Stimulated activated effector memory CD8-positive, alpha-beta T cell treated with anti-CD3 and anti-CD28 coated beads, Interleukin-12 subunit alpha, Interleukin-12 subunit beta, amount 100 ng/mL, for 72 hours (primary cell): ENCODE measurements around the gene RPL37A.

Experiments used
- ATAC-seq: fragments of 150-1000 bp; cut with Tn5 transposase; 2 replicates; pipeline ENCODE4 v1.10.0; 2021
- DNase-seq, 2 donors: peaks; one replicate each; pipeline ENCODE4 v3.0.0; 2021 to 2022; ENCODE audit warnings: low spot score in 2 of 2
- H3K27ac Mint-ChIP-seq: one replicate; pipeline ENCODE4 v1.8.0; 2022; ENCODE audit warnings: mild to moderate bottlenecking, mixed read lengths
- H3K36me3 Mint-ChIP-seq: one replicate; pipeline ENCODE4 v1.8.0; 2022; ENCODE audit warnings: mild to moderate bottlenecking, mixed read lengths
- H3K4me1 Mint-ChIP-seq: one replicate; pipeline ENCODE4 v1.8.0; 2022; ENCODE audit warnings: mixed read lengths
- H3K4me3 Mint-ChIP-seq: one replicate; pipeline ENCODE4 v1.8.0; 2022; ENCODE audit warnings: mild to moderate bottlenecking, mixed read lengths
- H3K9me3 Mint-ChIP-seq: one replicate; pipeline ENCODE4 v1.8.0; 2022; ENCODE audit warnings: mixed read lengths

Gene RPL37A

DNA sequence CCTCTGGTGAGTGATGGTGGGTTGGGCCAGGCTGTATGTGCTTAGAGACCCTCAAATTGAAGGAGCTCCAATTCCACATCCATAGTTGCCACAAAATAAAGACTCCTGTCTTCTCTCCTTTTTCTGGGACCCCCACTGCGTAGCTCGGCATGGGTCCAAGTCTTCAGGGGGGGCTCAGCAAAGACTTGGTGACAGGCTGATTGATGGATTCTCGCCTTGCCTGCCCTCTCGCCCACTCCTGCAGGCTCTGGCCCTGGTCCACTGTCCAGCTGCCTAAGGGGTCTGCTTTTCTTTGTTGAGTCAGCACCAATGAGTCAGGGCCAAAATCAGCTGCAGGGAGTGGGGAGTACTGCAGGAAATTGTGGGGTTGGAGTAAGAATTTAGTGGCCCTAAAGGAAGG lies 21.5 kb downstream of the RPL37A start:
- Mint-ChIP-seq H3K9me3 (no peaks in the 10 kb centered on the region), H3K36me3 (no peaks in the 10 kb centered on the region), H3K4me3 (no peak overlapping the region), H3K4me1 (no peaks in the 10 kb centered on the region), H3K27ac (no peak overlapping the region)
- no peak for ATAC-seq
- no peak for DNase-seq

DNA sequence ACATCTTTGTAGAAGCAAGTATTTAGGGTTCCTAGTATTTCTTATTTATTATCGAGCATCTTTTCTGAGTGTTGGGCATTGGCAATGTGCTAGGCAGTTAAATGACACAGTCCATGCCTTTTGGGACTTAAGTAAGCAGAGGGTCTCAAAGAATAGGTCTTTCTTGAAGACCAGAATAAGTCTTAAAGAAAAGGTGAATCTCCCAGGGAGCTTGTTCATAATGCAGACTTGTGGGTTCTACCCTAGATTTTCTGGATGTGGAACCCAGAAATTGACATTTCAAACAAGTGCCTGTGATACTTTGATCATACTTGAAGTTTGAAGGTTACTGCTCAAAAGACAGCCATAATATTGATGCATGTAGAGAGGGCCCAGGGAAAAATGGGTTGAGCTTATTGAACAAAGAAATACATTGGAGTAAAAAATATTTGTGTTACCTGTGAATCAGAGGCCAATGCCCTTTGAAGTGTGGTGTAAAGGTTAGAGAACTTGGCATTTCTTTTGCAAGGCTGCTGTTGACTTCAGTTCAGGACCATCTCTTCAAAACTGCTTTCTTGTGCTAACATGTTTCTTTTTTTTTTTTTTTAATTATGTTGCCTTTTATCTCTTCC lies 24.4 kb downstream of the RPL37A start:
- Mint-ChIP-seq H3K4me3 (no peak overlapping the region), H3K36me3 (no peaks in the 10 kb centered on the region), H3K4me1 (no peaks in the 10 kb centered on the region), H3K27ac (no peak overlapping the region), H3K9me3 (no peaks in the 10 kb centered on the region)
- no peak for ATAC-seq
- no peak for DNase-seq

DNA sequence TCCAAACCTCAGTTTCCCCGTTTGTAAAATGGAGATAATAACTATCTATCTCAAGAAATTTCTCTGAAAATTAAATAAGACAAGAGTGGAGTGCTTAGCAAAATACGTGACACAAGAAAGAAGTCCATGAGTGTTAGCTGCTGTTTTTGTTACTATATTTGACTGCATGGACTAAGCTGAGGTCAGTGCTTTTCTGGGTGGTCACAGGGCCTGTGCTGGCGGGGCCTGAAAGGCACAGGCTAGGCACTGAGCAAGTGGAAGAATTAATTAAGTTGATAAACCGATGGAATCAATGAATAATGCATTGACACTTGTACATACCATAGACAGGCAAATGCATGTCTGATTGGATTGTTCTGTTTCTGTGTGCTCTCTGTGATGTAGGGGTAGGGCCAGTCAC lies 27.3 kb downstream of the RPL37A start:
- Mint-ChIP-seq H3K4me3 (no peak overlapping the region), H3K9me3 (no peaks in the 10 kb centered on the region), H3K27ac (no peak overlapping the region), H3K36me3 (no peaks in the 10 kb centered on the region), H3K4me1 (no peaks in the 10 kb centered on the region)
- no peak for ATAC-seq
- no peak for DNase-seq

DNA sequence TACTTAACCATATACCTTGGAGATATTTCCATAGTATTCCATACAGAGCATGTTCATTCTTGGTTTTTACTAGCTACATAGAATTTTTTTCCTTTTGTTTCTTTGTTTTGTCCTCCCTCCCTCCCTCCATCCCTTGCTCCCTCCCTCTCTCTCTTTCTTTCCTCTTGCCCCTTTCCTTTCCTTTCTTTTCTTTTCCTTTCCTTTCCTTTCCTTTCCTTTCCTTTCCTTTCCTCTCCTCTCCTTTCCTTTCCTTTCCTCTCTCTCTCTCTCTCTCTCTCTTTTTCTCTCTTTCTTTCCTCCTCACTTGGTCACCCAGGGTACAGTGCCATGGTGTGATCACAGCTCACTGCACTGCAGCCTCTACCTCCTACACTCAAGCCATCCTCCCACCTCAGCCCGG lies 28.3 kb downstream of the RPL37A start:
- no peak overlapping the region for H3K27ac Mint-ChIP-seq
- no peaks in the 10 kb centered on the region for H3K36me3 Mint-ChIP-seq

DNA sequence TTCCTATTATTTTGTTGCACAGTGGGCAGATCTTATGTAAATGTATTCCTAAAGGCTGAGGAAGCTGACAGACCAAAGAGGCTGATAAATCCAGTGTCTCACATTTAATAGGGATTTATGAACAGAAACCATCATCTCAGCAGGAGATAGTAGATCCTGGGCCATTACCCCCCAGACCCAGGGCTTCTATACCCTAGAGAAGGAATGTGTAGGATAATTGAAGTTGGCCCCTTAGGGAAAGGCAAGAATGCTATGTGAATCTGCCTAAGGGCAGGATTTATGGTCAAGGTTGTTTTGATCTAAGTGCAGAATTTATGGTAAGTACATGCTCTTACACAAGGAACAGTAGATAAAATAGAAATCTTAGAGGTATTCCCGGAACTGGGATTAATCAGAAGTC lies 29.0 kb downstream of the RPL37A start:
- Mint-ChIP-seq H3K4me3 (no peak overlapping the region), H3K4me1 (no peaks in the 10 kb centered on the region), H3K36me3 (no peaks in the 10 kb centered on the region), H3K9me3 (no peaks in the 10 kb centered on the region), H3K27ac (no peak overlapping the region)
- DNase-seq = no peak
- no peak for ATAC-seq

More for the DNA sequence above, 28.3 kb downstream of the RPL37A start:
- H3K4me3 Mint-ChIP-seq = no peak overlapping the region
- H3K9me3 Mint-ChIP-seq = no peaks in the 10 kb centered on the region
- no peak for ATAC-seq
- H3K4me1 Mint-ChIP-seq = no peaks in the 10 kb centered on the region
- DNase-seq = no peak

DNA sequence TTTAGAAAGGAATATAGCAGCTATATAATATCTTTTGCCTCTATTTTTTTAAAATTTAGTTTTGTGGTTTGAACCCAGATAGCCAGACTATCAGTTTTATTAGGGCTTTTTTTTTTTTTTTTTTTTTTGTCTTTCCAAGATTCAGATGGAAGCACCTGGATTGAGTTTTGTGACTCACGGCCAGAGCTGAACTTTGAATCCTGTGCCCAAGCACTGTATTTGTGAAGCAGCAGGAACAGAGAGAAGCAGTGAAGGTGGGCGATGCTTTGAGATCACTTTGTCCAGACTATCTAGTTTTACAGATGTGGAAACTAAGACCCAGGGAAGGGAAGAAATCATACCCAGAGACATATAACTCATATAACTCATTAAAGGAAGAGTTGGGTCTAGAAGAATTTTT lies 33.9 kb downstream of the RPL37A start:
- Mint-ChIP-seq H3K4me1 (no peaks in the 10 kb centered on the region), H3K9me3 (no peaks in the 10 kb centered on the region), H3K27ac (no peak overlapping the region), H3K36me3 (no peaks in the 10 kb centered on the region), H3K4me3 (no peak overlapping the region)
- ATAC-seq (no peak), DNase-seq (no peak)

DNA sequence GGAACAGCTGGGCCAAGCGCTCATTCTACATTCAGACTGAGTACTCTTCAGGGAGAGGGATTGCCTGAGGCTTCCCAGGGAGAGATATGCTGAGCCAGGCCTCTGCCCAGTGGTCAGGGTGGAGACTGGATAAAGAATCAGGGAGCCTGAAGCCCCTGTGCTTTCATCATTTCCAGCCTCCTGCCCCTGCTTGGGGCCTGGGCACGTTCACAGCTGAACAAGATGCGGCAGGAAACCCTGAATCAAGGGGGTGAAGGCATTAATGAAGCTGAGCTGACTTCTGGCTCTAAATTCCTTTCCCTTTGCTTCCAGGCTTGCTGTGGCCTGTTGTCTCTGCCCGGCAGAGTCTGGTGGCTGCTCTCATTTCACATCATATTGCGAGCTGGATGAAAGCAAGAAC lies 35.0 kb downstream of the RPL37A start:
- Mint-ChIP-seq H3K9me3 (no peaks in the 10 kb centered on the region), H3K4me3 (no peak overlapping the region), H3K36me3 (no peaks in the 10 kb centered on the region), H3K27ac (no peak overlapping the region), H3K4me1 (no peaks in the 10 kb centered on the region)
- no peak for DNase-seq
- ATAC-seq = no peak

DNA sequence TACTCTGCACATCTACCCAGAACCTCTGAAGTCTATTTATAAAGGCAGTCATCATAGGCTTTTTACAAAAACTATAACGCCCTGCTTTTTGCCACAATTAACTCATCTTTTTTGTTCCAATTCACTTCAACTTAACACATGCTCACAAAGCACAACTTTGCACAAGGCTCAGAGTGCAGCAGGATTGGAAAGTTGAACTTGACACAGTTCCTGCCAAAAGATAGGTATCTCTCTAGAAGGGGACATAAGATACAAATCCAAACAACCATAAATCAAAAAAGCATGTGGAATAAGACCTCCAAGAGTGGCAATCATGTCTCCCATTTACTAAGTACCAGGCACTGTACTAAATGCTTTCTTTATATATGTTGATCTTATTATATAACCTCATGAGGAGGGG lies 36.2 kb downstream of the RPL37A start:
- Mint-ChIP-seq H3K9me3 (no peaks in the 10 kb centered on the region), H3K36me3 (no peaks in the 10 kb centered on the region), H3K4me1 (peaks cover under 1% of the 10 kb centered on the region), H3K27ac (no peak overlapping the region), H3K4me3 (no peak overlapping the region)
- no peak for DNase-seq
- ATAC-seq = no peak

DNA sequence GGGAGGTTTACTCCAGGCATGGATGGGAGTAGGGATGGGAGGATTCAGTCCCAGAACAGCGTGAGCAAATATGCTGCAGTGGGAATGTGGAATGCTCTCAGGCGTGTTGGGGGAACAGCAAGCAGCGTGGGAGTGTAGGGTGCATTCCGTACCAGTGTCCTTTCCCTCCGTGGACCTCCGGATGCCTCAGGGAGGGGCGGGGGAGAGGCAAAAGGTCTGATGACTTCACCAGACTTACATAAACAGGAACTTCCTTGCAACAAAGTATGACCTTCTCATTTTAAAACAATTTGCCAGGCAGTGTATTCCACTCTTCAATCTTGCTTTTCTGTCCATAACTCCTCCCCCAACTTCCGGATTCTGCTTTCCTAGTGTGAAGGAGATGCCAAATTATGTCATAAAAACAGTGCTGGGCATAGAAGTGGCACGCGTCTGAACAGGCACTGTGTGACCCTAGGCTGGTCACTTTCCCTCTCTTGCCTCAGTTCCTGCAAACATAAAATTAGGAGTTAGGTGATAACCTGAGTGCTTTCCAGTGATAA lies 36.9 kb downstream of the RPL37A start:
- DNase-seq = no peak
- no peak for ATAC-seq
- no peak overlapping the region for H3K4me3 Mint-ChIP-seq
- H3K9me3 Mint-ChIP-seq = no peaks in the 10 kb centered on the region
- H3K36me3 Mint-ChIP-seq = no peaks in the 10 kb centered on the region
- H3K27ac Mint-ChIP-seq = no peak overlapping the region
- peaks cover 6% of the 10 kb centered on the region for H3K4me1 Mint-ChIP-seq

DNA sequence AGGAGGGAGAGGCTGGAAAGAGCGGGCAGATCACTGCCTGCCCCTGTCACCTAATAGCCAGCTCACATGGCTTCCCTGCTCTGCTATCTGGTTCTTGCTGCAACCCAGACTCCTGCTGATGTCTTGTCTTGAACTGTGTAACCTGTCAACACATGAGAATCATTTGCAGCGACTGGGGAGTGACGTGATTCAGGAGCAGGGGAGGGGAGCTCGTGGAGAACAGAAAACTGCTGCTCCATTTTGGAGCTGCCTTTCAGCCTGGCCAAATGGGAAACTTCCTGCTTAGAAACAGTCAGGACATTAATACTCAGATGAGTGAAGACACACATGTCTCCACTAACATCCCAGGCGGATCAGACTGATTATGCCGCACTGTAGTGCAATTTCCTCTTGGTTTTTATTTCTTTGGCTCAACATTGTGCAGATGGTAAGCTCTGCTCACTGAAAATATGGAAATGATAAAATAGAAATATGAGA lies 38.1 kb downstream of the RPL37A start:
- no peak for DNase-seq
- ATAC-seq = no peak
- H3K27ac Mint-ChIP-seq = no peak overlapping the region
- H3K4me1 Mint-ChIP-seq = peaks cover 6% of the 10 kb centered on the region
- H3K36me3 Mint-ChIP-seq = no peaks in the 10 kb centered on the region
- H3K9me3 Mint-ChIP-seq = no peaks in the 10 kb centered on the region
- H3K4me3 Mint-ChIP-seq = no peak overlapping the region

DNA sequence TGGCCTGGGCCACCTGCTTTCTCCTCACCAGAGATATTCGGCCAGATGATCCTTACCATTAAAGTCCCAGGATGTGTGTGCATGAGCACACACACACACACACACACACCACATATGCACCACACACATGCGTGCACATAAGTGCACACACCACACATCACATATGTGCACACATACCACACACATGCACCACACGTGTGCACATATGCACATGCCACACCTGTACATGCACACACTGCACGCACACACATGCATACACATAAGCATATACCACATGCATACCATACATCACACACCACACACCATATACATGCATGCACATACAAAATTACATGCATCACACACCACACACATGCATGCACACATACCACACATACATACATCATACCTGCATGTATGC lies 38.7 kb downstream of the RPL37A start:
- Mint-ChIP-seq H3K4me1 (peaks cover 6% of the 10 kb centered on the region), H3K27ac (no peak overlapping the region), H3K4me3 (no peak overlapping the region), H3K36me3 (no peaks in the 10 kb centered on the region), H3K9me3 (no peaks in the 10 kb centered on the region)
- no peak for ATAC-seq
- no peak for DNase-seq

DNA sequence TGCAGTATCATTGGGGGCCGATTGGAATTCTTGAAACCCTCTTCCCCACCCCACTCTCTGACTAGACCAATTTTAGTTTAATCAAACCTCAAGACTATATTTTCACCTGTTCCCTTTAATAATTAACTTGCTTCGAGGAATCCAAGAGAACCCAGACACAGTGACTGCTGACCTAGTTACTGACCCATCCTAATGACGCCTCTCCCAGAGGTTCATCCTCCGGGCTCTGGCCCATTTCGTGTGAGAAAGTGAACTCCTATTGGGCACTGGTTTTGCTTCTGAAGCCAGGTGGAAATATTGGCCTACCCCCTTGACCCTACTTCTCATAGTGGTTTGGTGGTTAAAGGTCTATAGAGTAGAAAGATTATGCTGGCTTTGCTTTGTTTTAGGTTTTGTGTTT lies 39.9 kb downstream of the RPL37A start:
- no peaks in the 10 kb centered on the region for H3K36me3 Mint-ChIP-seq
- H3K4me3 Mint-ChIP-seq = no peak overlapping the region
- ATAC-seq = no peak

DNA sequence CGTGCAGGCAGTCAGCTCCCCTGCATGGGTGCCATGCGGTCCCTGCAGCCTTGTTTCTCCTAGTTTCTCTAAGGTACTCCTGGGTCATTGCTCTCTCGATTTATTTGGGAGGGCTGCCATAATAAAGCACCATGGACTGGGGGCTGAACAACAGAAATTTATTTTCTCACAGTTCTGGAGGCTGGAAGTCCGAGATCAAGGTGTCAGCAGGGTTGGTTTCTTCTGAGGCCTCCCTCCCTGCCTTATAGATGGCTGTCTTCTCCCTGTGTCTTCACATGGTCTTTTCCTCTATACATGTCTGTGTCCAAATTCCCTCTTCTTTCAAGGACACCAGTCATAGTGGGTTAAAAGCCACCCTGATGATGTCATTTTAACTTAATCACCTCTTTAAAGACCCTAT lies 40.5 kb downstream of the RPL37A start:
- no peak for ATAC-seq
- peaks cover 6% of the 10 kb centered on the region for H3K4me1 Mint-ChIP-seq

More for the DNA sequence above, 39.9 kb downstream of the RPL37A start:
- DNase-seq = no peak
- H3K9me3 Mint-ChIP-seq = no peaks in the 10 kb centered on the region
- H3K27ac Mint-ChIP-seq = peak overlapping the region; percentile 3
- H3K4me1 Mint-ChIP-seq = peaks cover 6% of the 10 kb centered on the region

DNA sequence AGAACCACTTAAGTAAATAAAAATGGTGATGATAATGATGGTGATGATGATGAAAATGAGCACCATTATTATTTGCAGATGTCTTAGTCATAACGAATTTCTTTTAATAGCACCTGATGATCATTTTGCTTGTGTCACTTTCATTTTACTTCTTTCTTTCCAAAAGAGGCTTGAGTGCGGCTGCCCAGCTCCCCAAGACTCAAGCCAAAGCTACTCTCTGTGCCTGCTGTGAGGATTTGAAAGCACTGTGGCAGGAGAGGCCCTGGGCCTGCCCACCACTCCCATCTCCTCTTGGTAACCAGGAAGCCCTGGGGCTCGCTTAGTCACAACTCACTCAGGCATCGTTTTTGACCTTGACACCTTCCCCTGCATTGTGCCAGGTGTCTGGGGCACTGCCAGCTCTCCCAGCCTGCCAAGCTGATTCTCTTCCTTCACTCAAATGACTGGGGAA lies 41.2 kb downstream of the RPL37A start:
- ATAC-seq (no peak), DNase-seq (no peak)
- Mint-ChIP-seq H3K27ac (no peak overlapping the region), H3K4me3 (no peak overlapping the region), H3K9me3 (no peaks in the 10 kb centered on the region), H3K36me3 (no peaks in the 10 kb centered on the region), H3K4me1 (peaks cover 6% of the 10 kb centered on the region)

More for the DNA sequence above, 40.5 kb downstream of the RPL37A start:
- DNase-seq = no peak
- Mint-ChIP-seq H3K27ac (no peak overlapping the region), H3K4me3 (no peak overlapping the region), H3K36me3 (no peaks in the 10 kb centered on the region), H3K9me3 (no peaks in the 10 kb centered on the region)

DNA sequence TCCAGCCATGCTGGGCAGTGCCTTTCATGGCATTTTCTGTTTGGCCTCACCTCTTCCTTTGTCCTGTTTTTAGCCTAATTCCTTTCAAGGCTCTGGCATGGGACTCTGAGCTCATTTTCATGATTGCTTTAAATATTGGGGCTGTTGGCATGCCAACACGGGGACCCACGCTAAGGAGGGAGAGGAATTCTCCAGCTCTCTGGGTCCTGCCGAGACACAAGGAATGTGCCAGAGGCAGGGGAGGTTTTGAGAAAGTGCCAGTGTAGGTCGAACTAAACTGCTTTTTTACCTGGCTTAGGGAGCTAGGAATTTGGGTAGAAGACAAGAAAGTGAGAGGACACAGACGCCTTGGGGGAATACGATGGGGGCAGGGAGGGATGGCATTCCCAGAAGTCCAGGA lies 42.3 kb downstream of the RPL37A start:
- H3K4me3 Mint-ChIP-seq = no peak overlapping the region
- no peak overlapping the region for H3K27ac Mint-ChIP-seq
- ATAC-seq = no peak
- DNase-seq = no peak
- H3K9me3 Mint-ChIP-seq = no peaks in the 10 kb centered on the region
- H3K36me3 Mint-ChIP-seq = no peaks in the 10 kb centered on the region
- H3K4me1 Mint-ChIP-seq = peaks cover 6% of the 10 kb centered on the region

DNA sequence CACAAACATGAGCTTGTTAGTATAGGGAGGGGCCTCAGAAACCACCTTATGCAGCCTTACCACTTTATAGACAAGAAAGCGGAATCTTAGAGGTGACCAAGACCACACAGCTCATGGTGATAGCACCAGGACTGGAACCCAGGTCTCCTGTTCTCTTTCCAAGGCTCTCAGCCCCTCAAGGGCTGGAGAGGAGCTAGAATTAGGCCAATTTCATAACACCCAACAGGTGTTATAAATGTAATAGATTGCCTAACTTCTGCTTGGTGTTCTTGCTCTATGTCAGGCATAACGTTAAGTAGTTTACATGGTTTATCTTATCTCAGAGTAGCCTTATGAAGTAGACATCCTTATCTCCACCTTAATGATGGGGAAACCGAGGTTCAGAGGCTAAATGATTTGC lies 42.9 kb downstream of the RPL37A start:
- no peak overlapping the region for H3K4me3 Mint-ChIP-seq
- ATAC-seq = no peak
- peaks cover 6% of the 10 kb centered on the region for H3K4me1 Mint-ChIP-seq
- H3K9me3 Mint-ChIP-seq = no peaks in the 10 kb centered on the region
- no peak overlapping the region for H3K27ac Mint-ChIP-seq
- no peak for DNase-seq
- H3K36me3 Mint-ChIP-seq = no peaks in the 10 kb centered on the region
